Measurements from ENCODE around the gene KANSL1. TPM values are rescaled to one million over a fixed set of nuclear protein-coding genes. Genes with fewer than 3 reads are reported as not detected.

Gene KANSL1
- total RNA-seq, 2 donors from 2014 or later = 137 to 144 TPM

- Mint-ChIP-seq H3K36me3 (ENCODE audit: low read depth) (no peaks in the 10 kb centered on the region), H3K9me3 (no peaks in the 10 kb centered on the region), H3K27ac (no peak overlapping the region), H3K4me3 (no peak overlapping the region), H3K27me3 (ENCODE audit: insufficient read depth) (no peaks in the 10 kb centered on the region), H3K4me1 (no peaks in the 10 kb centered on the region)
- no peak overlapping the region for H3K4me3 ChIP-seq (ENCODE audit: low read length)
- no peak for TF ChIP-seq CTCF (conservative IDR thresholded peaks at IDR 0.05)
- WGBS, 2 experiments (ENCODE audit: insufficient coverage in 1 of 2, insufficient read length in 1 of 2) = 93 to 95% methylated on average over 5 of the region's 5 CpGs
- DNase-seq = no peak
- H3K9ac ChIP-seq (ENCODE audit: extremely low read depth, low read length, poor library complexity, severe bottlenecking) = no peak overlapping the region
- no peaks in the 10 kb centered on the region for H3K9me3 ChIP-seq (ENCODE audit: control insufficient read depth, low read length)
- H3K27ac ChIP-seq (ENCODE audit: low read depth, low read length) = no peak overlapping the region
- H3K36me3 ChIP-seq (ENCODE audit: control insufficient read depth, insufficient read depth, low read length) = no peaks in the 10 kb centered on the region
- H3K27me3 ChIP-seq (ENCODE audit: control insufficient read depth, insufficient read depth, low read length, poor library complexity, severe bottlenecking) = no peaks in the 10 kb centered on the region
- H3K4me1 ChIP-seq (ENCODE audit: control insufficient read depth, insufficient read depth, low read length) = no peaks in the 10 kb centered on the region
These were observed 208.9 kb downstream of the KANSL1 start for GRCh38 chr17:45984368-45984767.

- Histone ChIP-seq H3K36me3 (ENCODE audit: control insufficient read depth, insufficient read depth, low read length) (no peaks in the 10 kb centered on the region), H3K4me3 (ENCODE audit: low read length) (no peak overlapping the region), H3K9ac (ENCODE audit: extremely low read depth, low read length, poor library complexity, severe bottlenecking) (no peak overlapping the region), H3K4me1 (ENCODE audit: control insufficient read depth, insufficient read depth, low read length) (no peaks in the 10 kb centered on the region), H3K9me3 (ENCODE audit: control insufficient read depth, low read length) (no peaks in the 10 kb centered on the region), H3K27ac (ENCODE audit: low read depth, low read length) (no peak overlapping the region), H3K27me3 (ENCODE audit: control insufficient read depth, insufficient read depth, low read length, poor library complexity, severe bottlenecking) (no peaks in the 10 kb centered on the region)
- Mint-ChIP-seq H3K36me3 (ENCODE audit: low read depth) (no peaks in the 10 kb centered on the region), H3K27me3 (ENCODE audit: insufficient read depth) (no peaks in the 10 kb centered on the region), H3K27ac (no peak overlapping the region), H3K4me1 (no peaks in the 10 kb centered on the region), H3K9me3 (no peaks in the 10 kb centered on the region), H3K4me3 (no peak overlapping the region)
- DNase-seq = no peak
- 80 to 85% methylated on average over 15 to 31 of the region's 31 CpGs for WGBS, 2 experiments (ENCODE audit: insufficient coverage in 1 of 2, insufficient read length in 1 of 2)
- no peak for TF ChIP-seq CTCF (conservative IDR thresholded peaks at IDR 0.05)
These were observed 209.5 kb downstream of the KANSL1 start for GRCh38 chr17:45983614-45984310.

DNA sequence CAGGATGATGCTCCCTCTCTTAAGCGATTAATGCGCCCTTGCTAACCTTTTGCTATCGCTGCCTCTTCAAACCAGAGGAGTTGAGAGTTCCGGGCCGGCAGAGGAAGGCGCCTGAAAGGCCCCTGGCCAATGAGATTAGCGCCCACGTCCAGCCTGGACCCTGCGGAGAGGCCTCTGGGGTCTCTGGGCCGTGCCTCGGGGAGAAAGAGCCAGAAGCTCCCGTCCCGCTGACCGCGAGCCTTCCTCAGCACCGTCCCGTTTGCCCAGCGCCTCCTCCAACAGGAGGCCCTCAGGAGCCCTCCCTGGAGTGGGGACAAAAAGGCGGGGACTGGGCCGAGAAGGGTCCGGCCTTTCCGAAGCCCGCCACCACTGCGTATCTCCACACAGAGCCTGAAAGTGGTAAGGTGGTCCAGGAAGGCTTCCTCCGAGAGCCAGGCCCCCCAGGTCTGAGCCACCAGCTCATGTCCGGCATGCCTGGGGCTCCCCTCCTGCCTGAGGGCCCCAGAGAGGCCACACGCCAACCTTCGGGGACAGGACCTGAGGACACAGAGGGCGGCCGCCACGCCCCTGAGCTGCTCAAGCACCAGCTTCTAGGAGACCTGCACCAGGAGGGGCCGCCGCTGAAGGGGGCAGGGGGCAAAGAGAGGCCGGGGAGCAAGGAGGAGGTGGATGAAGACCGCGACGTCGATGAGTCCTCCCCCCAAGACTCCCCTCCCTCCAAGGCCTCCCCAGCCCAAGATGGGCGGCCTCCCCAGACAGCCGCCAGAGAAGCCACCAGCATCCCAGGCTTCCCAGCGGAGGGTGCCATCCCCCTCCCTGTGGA, 210.2 kb downstream of the KANSL1 start:
- no peaks in the 10 kb centered on the region for H3K9me3 Mint-ChIP-seq
- H3K36me3 Mint-ChIP-seq (ENCODE audit: low read depth) = no peaks in the 10 kb centered on the region
- H3K36me3 ChIP-seq (ENCODE audit: control insufficient read depth, insufficient read depth, low read length) = no peaks in the 10 kb centered on the region
- H3K9ac ChIP-seq (ENCODE audit: extremely low read depth, low read length, poor library complexity, severe bottlenecking) = no peak overlapping the region
- no peak overlapping the region for H3K4me3 ChIP-seq (ENCODE audit: low read length)
- no peak overlapping the region for H3K27ac ChIP-seq (ENCODE audit: low read depth, low read length)
- H3K27me3 Mint-ChIP-seq (ENCODE audit: insufficient read depth) = no peaks in the 10 kb centered on the region
- DNase-seq = no peak
- no peaks in the 10 kb centered on the region for H3K4me1 ChIP-seq (ENCODE audit: control insufficient read depth, insufficient read depth, low read length)
- no peaks in the 10 kb centered on the region for H3K27me3 ChIP-seq (ENCODE audit: control insufficient read depth, insufficient read depth, low read length, poor library complexity, severe bottlenecking)
- no peak for TF ChIP-seq CTCF (conservative IDR thresholded peaks at IDR 0.05)
- no peak overlapping the region for H3K27ac Mint-ChIP-seq
- no peaks in the 10 kb centered on the region for H3K9me3 ChIP-seq (ENCODE audit: control insufficient read depth, low read length)
- H3K4me3 Mint-ChIP-seq = no peak overlapping the region
- H3K4me1 Mint-ChIP-seq = no peaks in the 10 kb centered on the region
- WGBS, 2 experiments (ENCODE audit: insufficient coverage in 1 of 2, insufficient read length in 1 of 2) = 93% methylated on average over 23 to 41 of the region's 41 CpGs
